Measurements from ENCODE around the gene SCYGR2. TPM values are rescaled to one million over a fixed set of nuclear protein-coding genes. Genes with fewer than 3 reads are reported as not detected.

SCYGR2 gene
- total and polyA plus RNA-seq, 2 experiments from 2014 or later, result not detected

DNA sequence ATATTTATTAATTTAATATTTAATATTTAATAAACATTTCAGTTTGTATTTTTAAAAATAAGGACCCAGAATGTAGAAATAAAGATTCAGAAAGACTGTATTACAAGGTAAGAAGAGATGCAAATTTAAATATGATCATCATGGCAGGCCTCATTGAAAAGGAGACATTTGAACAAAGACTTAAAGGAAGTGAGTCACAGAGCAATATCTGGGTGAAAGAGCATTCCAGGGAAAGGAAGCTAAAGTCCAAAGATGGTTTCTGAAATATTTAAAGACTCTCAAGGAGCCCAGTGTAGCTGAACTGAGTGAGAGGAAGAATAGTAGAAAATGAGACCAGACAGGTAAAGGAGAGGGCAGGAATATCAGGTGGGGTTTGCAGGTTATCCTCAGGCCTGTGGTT, 24.5 kb downstream of the SCYGR2 start:
- Histone ChIP-seq H3F3A (ENCODE audit: insufficient read depth) (no peaks in the 10 kb centered on the region), H3K27me3 (replicated peaks; ENCODE audit: insufficient read depth) (no peaks in the 10 kb centered on the region), H3K4me3 (no peak overlapping the region), H3K27ac (peak overlapping the region; percentile 10; the same call in 1 of the 2 replicates), H3K4me2 (ENCODE audit: unreplicated experiment) (peak overlapping the region; percentile 54), H2AFZ (peak overlapping the region; percentile 63), H4K20me1 (ENCODE audit: insufficient read depth) (no peaks in the 10 kb centered on the region), H3K9ac (no peak overlapping the region), H3K36me3 (ENCODE audit: low read depth) (no peaks in the 10 kb centered on the region), H3K9me3 (ENCODE audit: low read depth) (no peaks in the 10 kb centered on the region), H3K79me2 (ENCODE audit: insufficient read depth) (no peaks in the 10 kb centered on the region), H3K4me1 (ENCODE audit: insufficient read depth) (peaks cover 14% of the 10 kb centered on the region), H3K9me2 (ENCODE audit: insufficient read depth) (no peaks in the 10 kb centered on the region)
- TF ChIP-seq EZH2phosphoT487 (IDR thresholded peaks at IDR 0.05; ENCODE audit: insufficient read depth, low read depth) (no peak), EZH2 (IDR thresholded peaks at IDR 0.05; ENCODE audit: insufficient read depth, poor library complexity, severe bottlenecking) (no peak)
- in situ Hi-C loops (cut with MboI), result no loop called here
- peak; percentile 71 for DNase-seq

GRCh38 chr2:227625420-227625819, 26.7 kb downstream of the SCYGR2 start:
- Histone ChIP-seq H3K9me2 (ENCODE audit: insufficient read depth) (no peaks in the 10 kb centered on the region), H3K27ac (no peak overlapping the region), H3K36me3 (ENCODE audit: low read depth) (no peaks in the 10 kb centered on the region), H3K27me3 (replicated peaks; ENCODE audit: insufficient read depth) (no peaks in the 10 kb centered on the region), H3F3A (ENCODE audit: insufficient read depth) (no peaks in the 10 kb centered on the region), H3K4me1 (ENCODE audit: insufficient read depth) (peaks cover 14% of the 10 kb centered on the region), H2AFZ (peak overlapping the region; percentile 25; the same call in 1 of the 2 replicates), H3K9me3 (ENCODE audit: low read depth) (no peaks in the 10 kb centered on the region), H4K20me1 (ENCODE audit: insufficient read depth) (no peaks in the 10 kb centered on the region), H3K4me3 (no peak overlapping the region), H3K9ac (no peak overlapping the region), H3K4me2 (ENCODE audit: unreplicated experiment) (no peak overlapping the region), H3K79me2 (ENCODE audit: insufficient read depth) (no peaks in the 10 kb centered on the region)
- no peak for DNase-seq
- no peak for TF ChIP-seq EZH2phosphoT487 (IDR thresholded peaks at IDR 0.05; ENCODE audit: insufficient read depth, low read depth)
- no peak for TF ChIP-seq EZH2 (IDR thresholded peaks at IDR 0.05; ENCODE audit: insufficient read depth, poor library complexity, severe bottlenecking)
- 60 to 63% methylated on average over 2 of the region's 2 CpGs for WGBS, 2 experiments (ENCODE audit: low coverage in 1 of 2, low lambda C conversion rate in 2 of 2, missing lambda C conversion rate in 2 of 2)
- in situ Hi-C loops (cut with MboI), result no loop called here

GRCh38 chr2:227626580-227627151, 28.0 kb downstream of the SCYGR2 start:
- no peak overlapping the region for H3K9ac ChIP-seq
- WGBS, 2 experiments (ENCODE audit: low coverage in 1 of 2, low lambda C conversion rate in 2 of 2, missing lambda C conversion rate in 2 of 2), result 88 to 90% methylated on average over 10 of the region's 10 CpGs
- no peaks in the 10 kb centered on the region for H4K20me1 ChIP-seq (ENCODE audit: insufficient read depth)
- no peaks in the 10 kb centered on the region for H3K9me2 ChIP-seq (ENCODE audit: insufficient read depth)
- peaks cover 14% of the 10 kb centered on the region for H3K4me1 ChIP-seq (ENCODE audit: insufficient read depth)
- H3K4me2 ChIP-seq (ENCODE audit: unreplicated experiment), result no peak overlapping the region
- H3K27ac ChIP-seq, result no peak overlapping the region
- no peak overlapping the region for H3K4me3 ChIP-seq
- H3K27me3 ChIP-seq (replicated peaks; ENCODE audit: insufficient read depth), result no peaks in the 10 kb centered on the region
- no peaks in the 10 kb centered on the region for H3K79me2 ChIP-seq (ENCODE audit: insufficient read depth)
- no peaks in the 10 kb centered on the region for H3F3A ChIP-seq (ENCODE audit: insufficient read depth)
- no peak for DNase-seq
- no peak for TF ChIP-seq EZH2phosphoT487 (IDR thresholded peaks at IDR 0.05; ENCODE audit: insufficient read depth, low read depth)
- TF ChIP-seq EZH2 (IDR thresholded peaks at IDR 0.05; ENCODE audit: insufficient read depth, poor library complexity, severe bottlenecking), result no peak
- in situ Hi-C loops (cut with MboI), result no loop called here
- no peaks in the 10 kb centered on the region for H3K36me3 ChIP-seq (ENCODE audit: low read depth)
- no peak overlapping the region for H2AFZ ChIP-seq
- H3K9me3 ChIP-seq (ENCODE audit: low read depth), result no peaks in the 10 kb centered on the region

DNA sequence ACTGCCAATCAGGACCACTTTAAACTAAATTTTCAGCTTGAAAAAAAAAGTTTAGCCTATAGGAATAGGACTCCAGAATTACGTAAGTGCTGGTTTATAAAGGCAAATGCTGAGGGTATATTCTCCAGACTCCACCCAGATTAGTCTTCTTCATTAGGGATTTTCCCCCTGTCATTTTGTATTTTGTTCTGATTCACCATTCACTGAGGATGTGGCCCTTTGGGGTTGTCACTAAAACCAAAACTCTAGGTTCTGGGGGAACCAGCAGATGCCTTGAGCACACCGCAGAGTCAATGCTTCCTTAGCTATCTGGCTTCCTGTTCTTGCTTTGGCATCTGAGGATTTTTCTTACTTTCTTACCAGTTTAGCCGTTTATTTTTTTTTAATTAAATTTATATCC, 29.1 kb downstream of the SCYGR2 start:
- Histone ChIP-seq H3K4me2 (ENCODE audit: unreplicated experiment) (no peak overlapping the region), H3K4me1 (ENCODE audit: insufficient read depth) (peaks cover 13% of the 10 kb centered on the region), H3K4me3 (no peak overlapping the region), H3K27me3 (replicated peaks; ENCODE audit: insufficient read depth) (no peaks in the 10 kb centered on the region), H3K27ac (no peak overlapping the region), H3K9me3 (ENCODE audit: low read depth) (no peaks in the 10 kb centered on the region), H3K9me2 (ENCODE audit: insufficient read depth) (no peaks in the 10 kb centered on the region), H3F3A (ENCODE audit: insufficient read depth) (no peaks in the 10 kb centered on the region), H3K9ac (no peak overlapping the region), H3K79me2 (ENCODE audit: insufficient read depth) (no peaks in the 10 kb centered on the region), H2AFZ (no peak overlapping the region), H3K36me3 (ENCODE audit: low read depth) (no peaks in the 10 kb centered on the region), H4K20me1 (ENCODE audit: insufficient read depth) (no peaks in the 10 kb centered on the region)
- TF ChIP-seq EZH2phosphoT487 (IDR thresholded peaks at IDR 0.05; ENCODE audit: insufficient read depth, low read depth), result no peak
- no peak for TF ChIP-seq EZH2 (IDR thresholded peaks at IDR 0.05; ENCODE audit: insufficient read depth, poor library complexity, severe bottlenecking)
- DNase-seq, result no peak
- in situ Hi-C loops (cut with MboI), result no loop called here
- 74 to 77% methylated on average over 3 of the region's 3 CpGs for WGBS, 2 experiments (ENCODE audit: low coverage in 1 of 2, low lambda C conversion rate in 2 of 2, missing lambda C conversion rate in 2 of 2)

- Histone ChIP-seq H3K9me3 (ENCODE audit: low read depth) (no peaks in the 10 kb centered on the region), H3K27me3 (replicated peaks; ENCODE audit: insufficient read depth) (no peaks in the 10 kb centered on the region), H3K4me2 (ENCODE audit: unreplicated experiment) (no peak overlapping the region), H4K20me1 (ENCODE audit: insufficient read depth) (no peaks in the 10 kb centered on the region), H3K27ac (no peak overlapping the region), H3K9me2 (ENCODE audit: insufficient read depth) (no peaks in the 10 kb centered on the region), H3K4me3 (no peak overlapping the region), H3K4me1 (ENCODE audit: insufficient read depth) (no peaks in the 10 kb centered on the region), H3K36me3 (ENCODE audit: low read depth) (no peaks in the 10 kb centered on the region), H3K9ac (no peak overlapping the region), H3K79me2 (ENCODE audit: insufficient read depth) (no peaks in the 10 kb centered on the region), H2AFZ (no peak overlapping the region), H3F3A (ENCODE audit: insufficient read depth) (no peaks in the 10 kb centered on the region)
- in situ Hi-C loops (cut with MboI), result no loop called here
- 62 to 68% methylated on average over 7 of the region's 7 CpGs for WGBS, 2 experiments (ENCODE audit: low coverage in 1 of 2, low lambda C conversion rate in 2 of 2, missing lambda C conversion rate in 2 of 2)
- TF ChIP-seq EZH2 (IDR thresholded peaks at IDR 0.05; ENCODE audit: insufficient read depth, poor library complexity, severe bottlenecking) (no peak), EZH2phosphoT487 (IDR thresholded peaks at IDR 0.05; ENCODE audit: insufficient read depth, low read depth) (no peak)
- no peak for DNase-seq
Observed at GRCh38 chr2:227629435-227629834, 30.7 kb downstream of the SCYGR2 start.

Data from GM23248 (cell line).